Neural progenitor cell (in vitro differentiated cells): ENCODE measurements around the gene BCL2A1.
"Not testable (repeated sequence)": the region's sequence is repeated elsewhere in the genome, so short reads cannot be mapped to it uniquely, and the experiment has no call there.

Experiments
- CTCF ChIP-seq: fragments of 200-600 bp; sonication (generic); IDR thresholded peaks from 2 replicates; pipeline ENCODE4 v1.5.1; 2017; ENCODE audit warnings: antibody characterized with exemption, mild to moderate bottlenecking
- EZH2 ChIP-seq: fragments of 200-600 bp; sonication (generic); IDR thresholded peaks from 2 replicates; pipeline ENCODE4 v1.6.1; 2017; ENCODE audit warnings: antibody characterized with exemption, mild to moderate bottlenecking, moderate library complexity

GRCh38 chr15:79935556-79936201 lies 35.3 kb downstream of the BCL2A1 start:
- TF ChIP-seq CTCF, EZH2: not testable (repeated sequence)
